DMS 273 (cell line): ENCODE measurements around the gene ACOT6.
"Not testable (repeated sequence)": the region's sequence is repeated elsewhere in the genome, so short reads cannot be mapped to it uniquely, and the experiment has no call there.

Source experiments
- DNase-seq: peaks from one replicate; lab custom pipeline; 2025; ENCODE audit not compliant: unreplicated experiment; lab: John Stamatoyannopoulos, UW

The ACOT6 gene

DNA sequence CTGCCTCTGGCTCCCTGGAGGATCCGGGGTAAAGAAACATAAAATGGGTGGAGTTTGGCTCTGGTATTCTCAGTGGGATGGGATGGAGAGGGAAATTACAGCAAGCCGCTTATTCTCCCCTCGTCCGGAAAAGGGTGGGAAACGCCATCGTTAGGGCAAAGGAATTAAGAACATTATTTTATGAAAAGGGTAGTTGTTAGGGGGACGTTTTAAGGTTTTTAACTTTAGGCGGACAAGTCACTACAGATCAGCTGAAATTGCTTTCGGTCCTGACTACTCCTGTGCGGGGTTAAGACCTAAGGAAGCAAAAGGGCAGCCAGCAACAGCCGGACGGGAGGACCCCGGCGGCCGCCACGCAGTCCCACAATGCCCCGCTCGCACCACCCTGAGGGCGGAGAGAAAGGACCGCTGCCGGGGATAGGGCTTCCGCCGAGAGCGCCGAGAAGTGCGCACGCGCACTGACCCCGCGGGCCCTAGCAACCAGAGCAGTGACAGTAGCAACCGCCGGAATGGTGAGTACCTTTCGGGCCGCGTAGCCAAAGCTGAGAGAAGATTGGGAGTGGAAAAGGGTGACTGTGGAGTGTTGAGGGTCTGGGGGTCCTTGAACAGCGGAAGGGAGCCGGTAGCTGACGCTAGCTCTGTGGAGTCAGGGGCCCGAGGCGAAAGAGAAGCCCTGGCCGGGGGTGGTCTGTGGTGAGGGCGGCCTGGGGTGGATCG lies 32.4 kb downstream of the ACOT6 start, which contains the start of gene DNAL1:
Gene DNAL1, plus strand, starts transcription at position 456 of the 717 bp plus-strand sequence. Its CDS starts 54 bp downstream, at position 510.
- peak; percentile 97 for DNase-seq

DNA sequence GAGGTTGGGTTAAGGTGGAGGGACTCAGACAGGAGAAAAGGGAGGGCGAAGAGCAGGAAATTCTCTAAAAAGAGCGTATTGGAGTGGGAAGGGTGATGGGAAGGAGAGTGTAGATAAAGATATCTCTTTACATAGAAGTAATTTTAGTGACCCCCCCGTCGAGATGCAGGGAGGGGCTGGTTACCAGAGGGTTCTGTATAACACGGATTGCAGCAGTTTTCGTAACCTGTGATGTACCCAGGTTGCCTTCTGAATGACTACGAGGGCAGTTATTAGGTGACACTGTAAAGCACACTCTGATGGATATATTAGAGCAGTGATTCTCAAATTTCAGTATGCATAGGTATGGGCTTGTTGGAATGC lies 32.9 kb downstream of the ACOT6 start:
- no peak for DNase-seq

DNA sequence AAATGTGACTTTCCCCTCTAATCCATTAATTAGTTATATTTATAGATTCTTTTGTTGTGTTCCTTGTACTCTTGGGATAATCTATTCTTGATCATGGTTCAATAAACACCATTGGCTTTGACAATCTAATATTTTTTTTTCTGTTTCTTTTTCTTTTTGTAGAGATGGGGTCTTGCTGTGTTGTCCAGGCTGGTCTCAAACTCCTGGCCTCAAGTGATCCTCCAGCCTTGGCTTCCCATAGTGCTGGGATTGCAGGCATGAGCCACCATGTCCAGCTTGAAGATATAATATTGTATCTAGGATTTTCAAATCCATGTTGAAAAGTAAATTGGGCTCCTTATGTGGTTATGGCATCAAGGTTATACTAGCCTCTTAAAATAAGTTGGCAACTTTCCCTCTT lies 38.7 kb downstream of the ACOT6 start:
- DNase-seq, result no peak

DNA sequence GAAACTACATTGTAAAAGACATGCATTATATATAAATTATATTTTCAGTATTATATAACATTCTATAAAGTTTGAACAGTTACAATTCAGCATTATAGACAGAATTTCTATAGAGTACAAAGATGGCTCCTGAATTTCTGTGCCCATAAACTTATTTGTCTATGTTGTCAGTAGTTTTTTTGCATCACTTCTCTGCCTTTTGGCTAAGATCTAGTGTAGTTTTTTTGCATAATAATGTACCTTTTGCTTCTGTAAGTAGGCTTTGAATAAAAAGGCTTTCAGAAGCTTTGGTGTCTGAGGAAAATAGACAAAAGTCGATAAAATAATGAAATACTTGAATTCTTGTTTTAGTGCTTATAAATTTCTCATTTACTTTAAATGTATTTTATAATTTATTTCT lies 43.5 kb downstream of the ACOT6 start:
- no peak for DNase-seq

DNA sequence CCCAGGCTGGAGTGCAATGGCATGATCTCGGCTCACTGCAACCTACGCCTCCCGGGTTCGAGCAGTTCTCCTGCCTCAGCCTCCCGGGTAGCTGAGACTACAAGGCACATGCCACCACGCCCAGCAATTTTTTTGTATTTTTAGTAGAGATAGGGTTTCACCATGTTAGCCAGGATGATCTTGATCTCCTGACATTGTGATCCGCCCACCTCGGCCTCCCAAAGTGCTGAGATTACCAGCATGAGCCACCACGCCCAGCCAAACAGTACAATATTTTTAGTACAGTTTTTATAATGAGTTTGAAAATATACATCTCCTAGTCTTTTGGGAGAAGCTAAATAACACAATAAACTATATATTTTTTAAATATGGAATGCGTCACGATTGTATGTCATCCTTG lies 46.9 kb downstream of the ACOT6 start:
- not testable (repeated sequence) for DNase-seq

DNA sequence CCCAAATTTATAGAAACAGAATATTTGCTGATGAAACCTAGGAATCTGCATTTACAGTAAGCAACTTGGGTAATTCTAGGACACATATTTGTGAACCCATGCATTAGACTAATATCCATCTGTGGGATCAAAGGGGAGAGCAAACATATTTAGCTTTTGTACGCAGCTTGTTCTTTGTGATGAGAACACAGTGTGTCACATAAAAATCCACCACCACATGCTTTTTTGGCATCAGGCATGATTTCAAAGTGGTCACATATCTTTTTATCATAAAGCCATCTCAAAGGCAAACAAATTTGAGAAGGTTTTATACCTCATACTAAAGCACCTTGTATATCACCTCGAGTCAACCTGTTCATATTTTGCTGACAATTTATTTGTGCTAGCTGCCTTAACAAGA lies 48.2 kb downstream of the ACOT6 start:
- no peak for DNase-seq

DNA sequence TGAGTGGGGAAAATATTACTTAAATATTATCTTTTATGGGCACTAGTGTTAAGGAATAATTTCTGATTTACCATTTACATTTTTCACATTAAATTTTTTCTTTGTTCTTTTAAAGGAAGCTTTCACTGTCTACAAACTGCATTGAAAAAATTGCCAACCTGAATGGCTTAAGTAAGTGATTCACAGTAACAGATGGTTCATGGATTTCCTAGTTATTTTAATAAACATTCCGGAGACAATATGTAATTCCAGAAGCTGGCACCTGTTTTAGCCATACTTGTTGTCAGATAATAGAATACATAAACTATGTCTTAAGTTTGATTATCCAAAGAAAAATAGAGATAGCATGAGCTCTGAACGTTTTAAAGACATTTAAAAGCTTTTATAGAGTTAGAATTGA lies 49.6 kb downstream of the ACOT6 start:
- peak; percentile 48 for DNase-seq

DNA sequence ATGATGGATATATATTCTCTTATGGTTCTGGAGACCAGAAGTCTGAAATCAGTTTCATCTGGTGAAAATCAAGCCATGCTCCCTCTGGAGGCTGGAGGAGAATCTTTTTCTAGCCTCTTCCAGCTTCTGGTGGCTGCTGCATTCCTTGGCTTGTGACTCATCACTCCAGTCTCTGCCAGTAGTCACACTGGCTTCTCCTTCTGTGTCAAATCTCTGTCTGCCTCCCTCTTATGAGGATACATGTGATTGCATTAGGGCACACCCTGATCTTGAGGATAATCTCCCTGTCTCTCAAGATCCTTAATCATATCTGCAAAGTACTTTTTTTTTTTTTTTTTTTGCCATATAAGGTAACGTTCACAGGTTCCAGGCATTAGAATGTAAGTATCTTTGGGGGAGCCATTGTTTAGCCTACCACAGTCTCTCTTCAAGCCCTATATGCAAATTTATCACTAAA lies 50.2 kb downstream of the ACOT6 start:
- peak; percentile 71 for DNase-seq

DNA sequence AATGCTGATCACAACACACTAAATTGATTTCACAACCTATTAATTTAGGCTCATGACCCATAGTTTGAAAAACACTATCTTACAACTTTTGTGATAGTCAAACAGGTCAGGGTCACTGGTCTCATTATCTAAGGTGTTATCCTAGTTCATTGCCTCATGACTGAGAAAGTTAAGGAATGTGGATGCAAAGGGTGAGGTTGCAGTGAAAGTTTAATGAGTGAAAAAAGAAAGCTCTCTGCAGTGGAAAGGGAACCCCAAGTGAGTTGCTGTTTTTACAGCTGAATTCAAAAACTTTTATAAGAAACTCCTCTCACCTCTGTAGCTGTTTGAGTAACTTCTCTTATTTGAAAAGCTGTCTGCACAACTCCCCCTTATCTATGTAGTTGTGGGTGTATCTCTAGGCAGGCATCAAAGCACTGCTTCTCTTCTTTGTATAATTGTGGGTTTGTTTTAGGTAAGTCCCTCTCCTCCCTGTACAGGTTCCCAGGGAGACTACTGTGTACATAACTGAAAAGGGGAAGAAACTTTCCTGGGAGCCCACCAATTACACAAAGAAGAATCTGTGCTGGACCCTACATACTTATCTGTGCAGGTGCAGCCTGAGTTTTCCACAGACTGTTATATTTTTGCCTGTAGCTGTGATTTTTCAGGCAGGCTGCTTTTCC lies 51.4 kb downstream of the ACOT6 start:
- no peak for DNase-seq

DNA sequence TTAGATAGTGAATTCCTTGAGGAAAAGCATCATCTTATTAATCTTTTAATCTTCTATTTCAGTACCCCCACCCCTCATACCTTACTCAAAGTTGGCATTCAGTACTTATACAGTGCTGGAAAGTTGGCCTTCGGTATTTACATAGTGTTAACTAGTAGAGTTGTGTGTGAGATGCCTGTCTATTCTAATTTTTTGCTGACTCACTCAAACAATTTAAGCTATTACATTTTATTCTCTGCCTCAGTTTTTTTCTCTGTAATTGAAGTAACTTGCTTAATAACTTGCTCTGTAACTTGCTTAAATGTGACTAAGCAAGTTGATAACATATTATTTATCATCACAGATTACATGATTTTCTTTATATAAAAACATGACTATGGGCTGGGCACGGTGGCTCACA lies 52.8 kb downstream of the ACOT6 start:
- no peak for DNase-seq

DNA sequence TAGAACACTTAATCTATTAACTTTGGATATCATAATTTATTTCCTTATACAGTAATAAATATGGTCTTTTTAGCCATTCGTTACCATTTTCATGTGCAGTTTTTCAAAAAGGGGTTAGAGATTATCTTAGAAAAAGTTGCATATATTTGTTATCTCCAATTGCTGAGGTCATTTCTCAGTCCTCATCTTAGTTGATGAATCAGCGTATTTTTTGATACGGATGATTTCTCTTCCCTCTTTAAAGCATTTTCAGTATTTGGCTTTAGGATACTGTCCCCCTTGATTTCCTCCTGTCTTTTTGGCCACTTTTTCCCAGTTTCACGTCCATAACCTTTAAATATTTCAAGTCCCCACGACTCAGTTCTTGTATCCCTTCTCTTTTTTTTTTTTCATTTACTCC lies 54.3 kb downstream of the ACOT6 start:
- DNase-seq, result no peak

DNA sequence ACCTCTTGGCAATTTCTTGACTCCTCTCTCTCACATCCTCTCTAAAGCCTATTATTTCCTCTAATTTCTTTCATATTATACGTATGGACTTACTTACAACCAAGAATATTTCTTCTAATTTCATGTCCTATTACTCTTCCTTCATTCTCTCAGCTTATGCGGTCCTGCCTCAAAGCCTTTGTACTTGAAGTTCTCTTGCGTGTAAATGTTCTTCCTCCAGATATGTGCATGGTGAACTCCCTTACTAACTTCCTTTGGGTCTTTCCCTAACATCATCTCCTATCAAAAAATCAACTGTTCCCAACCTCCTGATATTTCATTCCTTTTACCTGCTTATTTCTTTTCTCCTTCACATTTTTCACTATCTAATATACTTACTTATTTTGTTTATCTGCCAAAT lies 55.5 kb downstream of the ACOT6 start:
- DNase-seq, result no peak
